Calu3 (cell line): Measurements from ENCODE around the gene COPE. TPM values are rescaled to one million over a fixed set of nuclear protein-coding genes. Genes with fewer than 3 reads are reported as not detected.

Source experiments
- BruUV-seq: library from RNA; stranded (reverse); fragments of 400-500 nt; replicated peaks from 2 replicates; lab custom pipeline; 2021; lab: Mats Ljungman, UMichigan
- CTCF ChIA-PET: fragments of 300-600 bp; sonication (Branson Sonifier 250); formaldehyde crosslinking; loops from one replicate; lab custom pipeline; 2022; ENCODE audit warnings: antibody characterized with exemption; lab: Charles Lee
- DNase-seq: peaks from one replicate; pipeline ENCODE4 v3.0.0; 2022
- H3K27ac Mint-ChIP-seq: one replicate; pipeline ENCODE4 v1.8.0; 2022; ENCODE audit warnings: mixed read lengths; ENCODE audit not compliant: unreplicated experiment
- H3K27me3 Mint-ChIP-seq: one replicate; pipeline ENCODE4 v1.8.0; 2022; ENCODE audit warnings: mixed read lengths; ENCODE audit not compliant: unreplicated experiment
- H3K36me3 Mint-ChIP-seq: one replicate; pipeline ENCODE4 v1.8.0; 2022; ENCODE audit warnings: mild to moderate bottlenecking, moderate library complexity, mixed read lengths; ENCODE audit not compliant: insufficient read depth, unreplicated experiment
- H3K4me1 Mint-ChIP-seq: one replicate; pipeline ENCODE4 v1.8.0; 2022; ENCODE audit warnings: mild to moderate bottlenecking, low read depth, mixed read lengths; ENCODE audit not compliant: unreplicated experiment
- H3K4me3 Mint-ChIP-seq: one replicate; pipeline ENCODE4 v1.8.0; 2022; ENCODE audit warnings: mild to moderate bottlenecking, low read depth, moderate library complexity, mixed read lengths; ENCODE audit not compliant: unreplicated experiment
- H3K9me3 Mint-ChIP-seq: one replicate; pipeline ENCODE4 v1.8.0; 2022; ENCODE audit warnings: low read depth, mixed read lengths; ENCODE audit not compliant: unreplicated experiment
- intact Hi-C: fragments of 100-400 bp; cut with micrococcal nuclease; formaldehyde crosslinking; loops from one replicate; pipeline ENCODE4 v1.10.0; 2022; ENCODE audit not compliant: unreplicated experiment
- total RNA-seq: library from RNA; stranded (reverse); gene quantifications from 2 replicates; pipeline ENCODE4 v1.2.3, GENCODE V29; 2022
- TF ChIP-seq, protein P1 (sequence below): fragments of 200-600 bp; IDR thresholded peaks from one replicate; pipeline ENCODE4 v1.8.0; 2022; ENCODE audit warnings: antibody characterized with exemption; ENCODE audit not compliant: unreplicated experiment

COPE gene
- total RNA-seq, 1 experiment from 2014 or later: 143 TPM

DNA sequence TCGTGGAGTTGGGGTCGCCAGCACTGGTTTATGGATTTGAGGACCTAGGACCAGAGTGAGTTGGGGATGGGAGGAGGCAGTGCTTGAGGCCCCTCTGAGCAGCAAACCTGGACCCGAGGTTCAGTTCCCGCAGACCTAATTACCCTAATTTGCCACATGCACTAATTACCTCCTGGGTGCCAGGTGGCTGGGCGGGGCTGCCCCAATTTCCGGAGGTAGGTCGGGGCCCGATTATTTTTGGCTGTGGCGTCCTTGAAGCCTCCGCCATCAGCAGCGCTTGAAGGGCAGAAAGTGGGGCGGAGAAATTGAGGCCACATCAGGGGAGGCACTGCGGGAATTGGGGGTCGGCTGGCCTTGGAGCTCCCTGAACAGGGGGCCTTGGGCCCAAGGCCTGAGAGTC, 27.7 kb upstream of the COPE start:
- CTCF ChIA-PET: interaction anchor here (0.7 kb wide), 1 partner anchor 529 kb away, joined by 4 read pairs; no protein-coding TSS in a partner anchor
- Mint-ChIP-seq H3K36me3 (no peaks in the 10 kb centered on the region), H3K9me3 (no peaks in the 10 kb centered on the region), H3K27ac (no peak overlapping the region), H3K4me1 (no peaks in the 10 kb centered on the region), H3K27me3 (no peaks in the 10 kb centered on the region), H3K4me3 (no peak overlapping the region)
- BruUV-seq: no TSS peak
- intact Hi-C loops: no loop called here
- no peak for DNase-seq
- TF ChIP-seq, protein P1, sequence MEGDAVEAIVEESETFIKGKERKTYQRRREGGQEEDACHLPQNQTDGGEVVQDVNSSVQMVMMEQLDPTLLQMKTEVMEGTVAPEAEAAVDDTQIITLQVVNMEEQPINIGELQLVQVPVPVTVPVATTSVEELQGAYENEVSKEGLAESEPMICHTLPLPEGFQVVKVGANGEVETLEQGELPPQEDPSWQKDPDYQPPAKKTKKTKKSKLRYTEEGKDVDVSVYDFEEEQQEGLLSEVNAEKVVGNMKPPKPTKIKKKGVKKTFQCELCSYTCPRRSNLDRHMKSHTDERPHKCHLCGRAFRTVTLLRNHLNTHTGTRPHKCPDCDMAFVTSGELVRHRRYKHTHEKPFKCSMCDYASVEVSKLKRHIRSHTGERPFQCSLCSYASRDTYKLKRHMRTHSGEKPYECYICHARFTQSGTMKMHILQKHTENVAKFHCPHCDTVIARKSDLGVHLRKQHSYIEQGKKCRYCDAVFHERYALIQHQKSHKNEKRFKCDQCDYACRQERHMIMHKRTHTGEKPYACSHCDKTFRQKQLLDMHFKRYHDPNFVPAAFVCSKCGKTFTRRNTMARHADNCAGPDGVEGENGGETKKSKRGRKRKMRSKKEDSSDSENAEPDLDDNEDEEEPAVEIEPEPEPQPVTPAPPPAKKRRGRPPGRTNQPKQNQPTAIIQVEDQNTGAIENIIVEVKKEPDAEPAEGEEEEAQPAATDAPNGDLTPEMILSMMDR: no peak

DNA sequence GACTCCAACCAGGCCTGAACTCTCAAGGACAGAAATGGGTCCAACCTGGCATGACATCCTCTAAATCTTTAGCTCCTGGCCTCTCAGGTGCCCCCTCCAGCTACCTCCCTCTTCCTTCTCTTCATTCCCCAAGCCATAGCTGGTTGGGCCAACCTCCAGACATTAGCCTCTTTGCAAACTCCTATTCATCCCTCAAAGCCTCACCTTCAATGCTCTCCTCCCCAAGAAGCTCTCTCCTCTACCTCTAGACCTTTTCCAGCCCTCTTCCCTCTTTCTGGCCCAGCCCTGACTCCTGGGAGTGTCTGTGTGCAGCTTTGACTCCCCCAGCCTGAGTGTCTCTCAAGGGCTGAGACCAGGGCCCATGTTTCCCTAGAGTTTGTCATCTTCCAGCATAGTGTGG, 27.1 kb upstream of the COPE start:
- no peaks in the 10 kb centered on the region for H3K27me3 Mint-ChIP-seq
- no peaks in the 10 kb centered on the region for H3K4me1 Mint-ChIP-seq
- TF ChIP-seq, protein P1: no peak
- CTCF ChIA-PET: no interaction called here
- DNase-seq: no peak
- H3K4me3 Mint-ChIP-seq: no peak overlapping the region
- intact Hi-C loops: no loop called here
- H3K27ac Mint-ChIP-seq: no peak overlapping the region
- H3K36me3 Mint-ChIP-seq: no peaks in the 10 kb centered on the region
- no peaks in the 10 kb centered on the region for H3K9me3 Mint-ChIP-seq
- BruUV-seq: no TSS peak

DNA sequence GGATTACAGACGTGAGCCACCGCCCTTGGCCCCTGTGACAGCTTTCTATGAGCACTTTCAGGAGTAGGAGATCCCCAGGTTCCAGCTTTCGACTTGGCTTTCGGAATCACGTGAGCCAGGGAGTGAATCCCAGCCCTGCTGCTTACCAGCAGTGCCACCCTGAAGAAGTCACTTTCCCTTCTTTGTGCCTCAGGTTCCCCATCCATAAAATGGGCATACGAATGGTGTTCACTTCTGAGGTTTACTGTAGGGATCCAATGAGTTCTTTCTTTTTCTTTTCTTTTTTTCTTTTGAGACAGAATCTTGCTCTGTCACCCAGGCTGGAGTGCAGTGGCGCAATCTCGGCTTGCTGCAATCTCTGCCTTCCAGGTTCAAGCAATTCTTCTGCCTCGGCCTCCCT, 26.1 kb upstream of the COPE start:
- intact Hi-C loops: no loop called here
- H3K36me3 Mint-ChIP-seq: peaks cover 8% of the 10 kb centered on the region
- no TSS peak for BruUV-seq
- no peak overlapping the region for H3K27ac Mint-ChIP-seq
- CTCF ChIA-PET: no interaction called here
- no peak for DNase-seq
- no peaks in the 10 kb centered on the region for H3K9me3 Mint-ChIP-seq
- no peaks in the 10 kb centered on the region for H3K27me3 Mint-ChIP-seq
- TF ChIP-seq, protein P1: no peak
- H3K4me3 Mint-ChIP-seq: no peak overlapping the region
- no peaks in the 10 kb centered on the region for H3K4me1 Mint-ChIP-seq

DNA sequence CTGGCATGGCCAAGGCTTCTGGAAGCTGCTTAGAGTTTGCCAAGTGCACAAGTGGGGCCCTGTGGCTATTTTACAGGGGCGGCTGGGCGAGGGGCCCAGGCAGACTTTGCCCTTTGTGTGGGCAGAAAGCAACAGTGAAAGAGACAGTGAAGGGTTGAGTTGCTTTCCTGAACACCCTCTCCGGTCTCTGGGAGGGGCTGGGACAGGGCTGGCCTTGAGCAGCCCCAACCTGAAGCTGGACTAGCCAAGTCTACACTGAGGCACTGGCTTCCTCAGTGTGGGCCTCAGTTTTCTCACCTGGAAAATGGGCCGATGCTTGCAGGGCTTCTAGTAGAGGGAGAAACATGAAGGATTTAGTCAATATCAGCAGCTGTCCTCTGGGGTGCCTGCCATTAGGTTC, 24.3 kb upstream of the COPE start:
- no TSS peak for BruUV-seq
- intact Hi-C loops: no loop called here
- DNase-seq: no peak
- CTCF ChIA-PET: no interaction called here
- TF ChIP-seq, protein P1: no peak
- H3K4me3 Mint-ChIP-seq: no peak overlapping the region
- no peaks in the 10 kb centered on the region for H3K27me3 Mint-ChIP-seq
- H3K36me3 Mint-ChIP-seq: peaks cover 22% of the 10 kb centered on the region
- H3K9me3 Mint-ChIP-seq: no peaks in the 10 kb centered on the region
- H3K27ac Mint-ChIP-seq: no peak overlapping the region
- H3K4me1 Mint-ChIP-seq: peaks cover 8% of the 10 kb centered on the region

DNA sequence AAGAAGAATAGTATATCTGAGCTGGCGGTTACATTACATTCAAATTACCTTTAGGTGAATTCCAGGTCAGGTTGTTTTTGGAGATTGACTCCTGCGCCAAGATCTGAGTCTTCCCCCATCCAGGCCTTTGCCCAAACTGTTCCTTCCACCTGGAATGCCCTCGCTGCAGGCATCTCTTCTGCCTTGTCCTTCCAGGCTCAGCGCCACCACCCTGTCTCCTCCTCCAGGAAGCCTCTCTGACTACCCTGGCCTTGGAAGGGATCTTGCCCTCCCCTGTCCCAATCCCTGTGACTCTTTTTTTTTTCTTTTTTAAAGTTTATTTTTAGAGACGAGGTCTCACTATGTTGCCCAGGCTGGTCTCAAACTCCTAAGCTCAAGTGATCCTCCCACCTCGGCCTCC, 23.5 kb upstream of the COPE start:
- Mint-ChIP-seq H3K27ac (no peak overlapping the region), H3K4me3 (no peak overlapping the region), H3K4me1 (peaks cover 8% of the 10 kb centered on the region), H3K36me3 (peaks cover 27% of the 10 kb centered on the region), H3K9me3 (no peaks in the 10 kb centered on the region), H3K27me3 (no peaks in the 10 kb centered on the region)
- no TSS peak for BruUV-seq
- TF ChIP-seq, protein P1: no peak
- intact Hi-C loops: no loop called here
- CTCF ChIA-PET: no interaction called here
- DNase-seq: no peak
